Upper lobe of left lung (tissue), 4 donors: ENCODE measurements around the gene CDS2.

Source experiments
- EP300 ChIP-seq, 4 donors: sonication (generic); formaldehyde crosslinking; IDR thresholded peaks; one replicate each; pipeline ENCODE4 v1.5.1; 2017; ENCODE audit warnings: antibody characterized with exemption in 4 of 4, control low read depth in 2 of 4
- POLR2A ChIP-seq, 4 donors: fragments of 450-650 bp; IDR thresholded peaks; one replicate each; pipeline ENCODE4 v1.5.1; 2016 to 2017; ENCODE audit warnings: antibody characterized with exemption in 4 of 4, mild to moderate bottlenecking in 2 of 4

DNA sequence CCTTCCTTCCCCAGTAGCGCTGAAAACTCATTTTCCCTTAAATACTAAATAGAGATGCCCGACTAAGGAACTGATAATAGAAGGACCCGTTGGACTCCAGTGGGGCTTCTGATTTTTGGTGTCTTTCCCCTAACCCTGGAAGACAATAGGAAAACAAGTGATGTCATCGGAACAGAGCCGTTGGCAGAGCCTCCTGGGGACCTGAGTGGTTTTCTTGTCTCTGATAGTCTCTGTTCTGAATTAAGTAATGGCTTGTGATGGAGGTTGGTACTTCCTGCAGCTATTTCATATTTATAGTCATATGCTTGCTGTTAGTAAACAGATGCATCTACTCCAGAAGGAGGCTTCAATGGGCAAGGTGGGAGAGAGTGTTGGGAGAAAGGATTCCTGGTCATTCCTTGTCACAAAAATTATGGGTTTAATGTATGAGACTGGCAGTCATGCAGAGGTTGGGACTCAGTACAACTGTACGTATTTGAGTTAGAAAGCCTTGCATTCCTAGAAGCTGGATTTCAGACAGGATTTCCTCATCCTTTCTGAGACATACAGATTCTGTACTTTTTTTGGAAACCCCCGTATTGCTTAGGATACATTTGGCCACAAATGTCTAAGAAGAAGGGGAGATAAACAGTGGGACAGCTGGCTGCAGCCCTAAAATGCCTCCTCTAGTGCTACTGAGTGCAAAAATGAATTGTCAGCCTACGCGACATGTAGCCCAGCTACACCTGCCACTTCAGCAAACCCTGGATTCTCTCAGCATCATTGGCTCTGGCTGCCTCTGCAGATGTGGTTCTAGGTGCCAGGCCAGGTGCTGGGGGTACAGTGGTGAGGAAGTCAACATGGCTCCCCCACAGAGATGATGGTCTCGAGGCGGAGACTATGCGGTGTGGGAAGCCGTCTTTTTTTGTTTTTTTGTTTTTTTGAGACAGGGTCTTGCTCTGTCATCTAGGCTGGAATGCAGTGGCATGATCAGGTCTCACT is 38.1 kb downstream of the CDS2 start:
- TF ChIP-seq EP300 (IDR thresholded peaks at IDR 0.05) (no peak), POLR2A (IDR thresholded peaks at IDR 0.05) (no peak)
